HepG2 (cell line): ENCODE results near the gene CISH.

Experiments used
- ASH2L ChIP-seq: fragments of 300-600, 200-600 bp; sonication (generic); IDR thresholded peaks from 2 replicates; pipeline ENCODE4 v1.7.0; 2017; ENCODE audit warnings: low read depth, mild to moderate bottlenecking, moderate library complexity, mixed read lengths, low read length; ENCODE audit not compliant: insufficient read length
- MZF1 ChIP-seq: sonication (generic); formaldehyde crosslinking; IDR thresholded peaks from 2 replicates; pipeline ENCODE4 v1.8.1; 2023; ENCODE audit warnings: mild to moderate bottlenecking, missing genetic modification reagents, borderline replicate concordance
- NCOA2 ChIP-seq: sonication (generic); formaldehyde crosslinking; IDR thresholded peaks from 2 replicates; pipeline ENCODE4 v1.8.0; 2022; ENCODE audit warnings: inconsistent platforms
- RFX1 ChIP-seq: fragments of 450-650 bp; IDR thresholded peaks from 2 replicates; pipeline ENCODE4 v1.6.1; 2017
- TAF15 ChIP-seq: fragments of 200-400 bp; formaldehyde crosslinking; IDR thresholded peaks from one replicate; pipeline ENCODE4 v1.6.1; 2018; ENCODE audit warnings: mild to moderate bottlenecking, low read depth, low read length; ENCODE audit not compliant: poor library complexity, severe bottlenecking
- USF2 ChIP-seq, 2 experiments: sonication (generic) in 1 of 2; formaldehyde crosslinking in 1 of 2; IDR thresholded peaks; 2 replicates each; pipeline versions ENCODE4 v1.5.1 to v1.6.1; 2011 to 2020; ENCODE audit warnings: borderline replicate concordance in 1 of 2, low read depth in 1 of 2, low read length in 1 of 2, mild to moderate bottlenecking in 1 of 2, missing genetic modification reagents in 1 of 2, moderate library complexity in 1 of 2
- ZNF446 ChIP-seq: sonication (generic); formaldehyde crosslinking; IDR thresholded peaks from 2 replicates; pipeline ENCODE4 v1.5.0; 2020; ENCODE audit warnings: mild to moderate bottlenecking, missing genetic modification reagents
- ZNF644 ChIP-seq: IDR thresholded peaks from 2 replicates; pipeline ENCODE4 v1.6.1; 2016; ENCODE audit warnings: low read depth

- no peak for TF ChIP-seq USF2 (IDR thresholded peaks at IDR 0.05; ENCODE audit: low read depth, low read length)
- no peak for TF ChIP-seq USF2 (CRISPR knock-in tag; IDR thresholded peaks at IDR 0.05; ENCODE audit: borderline replicate concordance)
- no peak for TF ChIP-seq ASH2L
- no peak for TF ChIP-seq MZF1
- no peak for TF ChIP-seq ZNF446 (CRISPR knock-in tag)
- TF ChIP-seq RFX1: no peak
- no peak for TF ChIP-seq TAF15
- TF ChIP-seq NCOA2 (CRISPR knock-in tag): no peak
- no peak for TF ChIP-seq ZNF644 (CRISPR knock-in tag)
These were observed 38.4 kb upstream of the CISH start for GRCh38 chr3:50650018-50650417.
